HepG2 (cell line): ENCODE measurements around the gene RNF114. TPM values are rescaled to one million over a fixed set of nuclear protein-coding genes. Genes with fewer than 3 reads are reported as not detected.

Experiments used
- ATAD3A ChIP-seq: sonication (generic); formaldehyde crosslinking; IDR thresholded peaks from 2 replicates; pipeline ENCODE4 v1.4.0; 2020; ENCODE audit warnings: missing genetic modification reagents
- CC2D1A ChIP-seq: sonication (generic); formaldehyde crosslinking; IDR thresholded peaks from 2 replicates; pipeline ENCODE4 v1.8.1; 2023; ENCODE audit warnings: mild to moderate bottlenecking, missing genetic modification reagents
- FOSL1 ChIP-seq: sonication (generic); formaldehyde crosslinking; IDR thresholded peaks from 2 replicates; pipeline ENCODE4 v1.9.0; 2021; ENCODE audit warnings: missing genetic modification reagents, borderline replicate concordance
- FUBP1 ChIP-seq: sonication (generic); formaldehyde crosslinking; IDR thresholded peaks from 2 replicates; pipeline ENCODE4 v1.5.1; 2020; ENCODE audit warnings: missing genetic modification reagents, mild to moderate bottlenecking, borderline replicate concordance
- HMG20B ChIP-seq: conservative IDR thresholded peaks from 2 replicates; pipeline ENCODE4 v1.6.1; 2016; ENCODE audit warnings: missing genetic modification reagents, missing compliant biosample characterization
- KLF11 ChIP-seq: IDR thresholded peaks from 2 replicates; pipeline ENCODE4 v1.6.1; 2016; ENCODE audit warnings: missing compliant biosample characterization
- KLF16 ChIP-seq, 2 experiments: sonication (generic) in 1 of 2; formaldehyde crosslinking in 1 of 2; IDR thresholded peaks; 2 replicates each; pipeline versions ENCODE4 v1.6.1 to v1.8.0; 2016 to 2023; ENCODE audit warnings: missing genetic modification reagents in 2 of 2, missing compliant biosample characterization in 1 of 2
- MZF1 ChIP-seq: sonication (generic); formaldehyde crosslinking; IDR thresholded peaks from 2 replicates; pipeline ENCODE4 v1.8.1; 2023; ENCODE audit warnings: mild to moderate bottlenecking, missing genetic modification reagents, borderline replicate concordance
- ZBTB40 ChIP-seq, 2 experiments: fragments of 450-650 bp in 1 of 2; sonication (generic) in 1 of 2; formaldehyde crosslinking in 1 of 2; IDR thresholded peaks; 2 replicates each; pipeline versions ENCODE4 v1.6.1 to v1.8.0; 2016 to 2022; ENCODE audit warnings: antibody characterized with exemption in 1 of 2, mild to moderate bottlenecking in 1 of 2, missing genetic modification reagents in 1 of 2
- ZGPAT ChIP-seq: IDR thresholded peaks from 2 replicates; pipeline ENCODE4 v1.6.1; 2016; ENCODE audit warnings: mild to moderate bottlenecking
- ZMAT5 ChIP-seq: sonication (generic); formaldehyde crosslinking; IDR thresholded peaks from 2 replicates; pipeline ENCODE4 v1.5.0; 2020; ENCODE audit warnings: mild to moderate bottlenecking, low read depth, missing genetic modification reagents, borderline replicate concordance
- ZNF160 ChIP-seq: sonication (generic); formaldehyde crosslinking; IDR thresholded peaks from 2 replicates; pipeline ENCODE4 v1.8.0; 2022; ENCODE audit warnings: mild to moderate bottlenecking, inconsistent platforms, missing genetic modification reagents
- ZNF781 ChIP-seq: sonication (generic); formaldehyde crosslinking; IDR thresholded peaks from 2 replicates; pipeline ENCODE4 v1.5.1; 2020; ENCODE audit warnings: borderline replicate concordance, mild to moderate bottlenecking, missing genetic modification reagents; ENCODE audit errors: not compliant biosample characterization
- ZNF792 ChIP-seq: IDR thresholded peaks from 2 replicates; pipeline ENCODE4 v1.6.1; 2016
- ZSCAN29 ChIP-seq: sonication (generic); formaldehyde crosslinking; conservative IDR thresholded peaks from 2 replicates; pipeline ENCODE4 v1.4.0; 2020; ENCODE audit warnings: mild to moderate bottlenecking, missing genetic modification reagents
- polyA plus RNA-seq, 8 experiments: library from polyadenylated mRNA; depleted of rRNA in 3 of 8; stranded (reverse) in 7 of 8; unstranded in 1 of 8; fragments of >200 nt; fragmentation: Illumina TruSeq in 4 of 8; extraction: Trizol in 4 of 8; gene quantifications; 2 replicates each; pipeline versions ENCODE4 v1.2.1 to v1.2.3, GENCODE V29; 2011 to 2016; ENCODE audit warnings: low read depth in 4 of 8, missing spikeins in 1 of 8, mixed read lengths in 1 of 8; ENCODE audit not compliant: insufficient read depth in 1 of 8
- total RNA-seq, 5 experiments: library from RNA; depleted of rRNA; stranded (reverse); fragments of >200 nt; fragmentation: Illumina TruSeq; extraction: Trizol; gene quantifications; 2 replicates each; pipeline ENCODE4 v1.2.3, GENCODE V29; 2016; ENCODE audit warnings: low read depth in 1 of 5

Gene RNF114
- total and polyA plus RNA-seq, 2 of the 13 experiments (the other 11 are each of a cell fraction or from before 2014, with no cell fraction given) = 119 to 126 TPM

- TF ChIP-seq CC2D1A (no peak), ATAD3A (CRISPR knock-in tag) (no peak), KLF11 (CRISPR knock-in tag) (no peak), ZNF781 (peak; percentile 9), ZNF160 (CRISPR knock-in tag) (no peak), HMG20B (no peak), ZGPAT (no peak), KLF16 (CRISPR knock-in tag; IDR thresholded peaks at IDR 0.05) (no peak), ZBTB40 (IDR thresholded peaks at IDR 0.05) (no peak), ZBTB40 (CRISPR knock-in tag; IDR thresholded peaks at IDR 0.05) (peak; percentile 79), ZNF792 (no peak), ZMAT5 (CRISPR knock-in tag) (no peak), ZSCAN29 (CRISPR knock-in tag) (0 out of 2 replicates have a peak, but pooled peaks have one; percentile 9), FOSL1 (CRISPR knock-in tag) (no peak), FUBP1 (CRISPR knock-in tag) (no peak), MZF1 (no peak)
Observed at GRCh38 chr20:49938173-49939163, 2.3 kb downstream of the RNF114 start (continued).
